Right lobe of liver (tissue), 4 donors: ENCODE results near the gene RCAN2.

Experiments used
- POLR2A ChIP-seq: fragments of 450-650 bp; IDR thresholded peaks from one replicate; pipeline ENCODE4 v1.6.1; 2017; ENCODE audit warnings: antibody characterized with exemption, mild to moderate bottlenecking
- TF ChIP-seq, protein P1 (sequence below), 4 donors: fragments of 200-600 bp in 3 of 4; fragments of 450-650 bp in 1 of 4; IDR thresholded peaks; one replicate each; pipeline versions ENCODE4 v1.5.1 to v1.8.0; 2016 to 2022; ENCODE audit warnings: antibody characterized with exemption in 4 of 4, mild to moderate bottlenecking in 2 of 4
- donor health status: DM: no; HTN: no; CAD: no.
- donor health status: DM: no; HTN: no; CAD: no.
- donor health status: DM: no; HTN: yes; CAD: no.

DNA sequence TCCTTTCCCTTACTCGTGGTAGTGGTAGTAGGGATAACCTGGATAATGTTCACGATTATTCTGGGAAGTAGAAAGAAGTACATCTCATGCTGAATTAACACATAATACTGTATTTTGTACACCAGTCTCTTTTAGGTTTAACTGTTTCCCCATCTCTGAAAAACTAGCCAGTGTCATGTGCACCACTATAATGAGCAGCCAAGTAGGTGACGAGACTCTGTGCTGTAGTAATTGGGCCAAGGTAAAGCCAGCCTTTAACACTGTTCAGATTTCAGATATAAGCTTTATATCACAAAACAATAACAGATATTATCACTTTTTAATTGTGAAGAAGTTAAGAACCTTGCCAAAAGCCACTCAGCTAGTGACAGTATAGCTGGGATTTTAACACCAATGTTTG, 219.5 kb downstream of the RCAN2 start:
- TF ChIP-seq, protein P1, sequence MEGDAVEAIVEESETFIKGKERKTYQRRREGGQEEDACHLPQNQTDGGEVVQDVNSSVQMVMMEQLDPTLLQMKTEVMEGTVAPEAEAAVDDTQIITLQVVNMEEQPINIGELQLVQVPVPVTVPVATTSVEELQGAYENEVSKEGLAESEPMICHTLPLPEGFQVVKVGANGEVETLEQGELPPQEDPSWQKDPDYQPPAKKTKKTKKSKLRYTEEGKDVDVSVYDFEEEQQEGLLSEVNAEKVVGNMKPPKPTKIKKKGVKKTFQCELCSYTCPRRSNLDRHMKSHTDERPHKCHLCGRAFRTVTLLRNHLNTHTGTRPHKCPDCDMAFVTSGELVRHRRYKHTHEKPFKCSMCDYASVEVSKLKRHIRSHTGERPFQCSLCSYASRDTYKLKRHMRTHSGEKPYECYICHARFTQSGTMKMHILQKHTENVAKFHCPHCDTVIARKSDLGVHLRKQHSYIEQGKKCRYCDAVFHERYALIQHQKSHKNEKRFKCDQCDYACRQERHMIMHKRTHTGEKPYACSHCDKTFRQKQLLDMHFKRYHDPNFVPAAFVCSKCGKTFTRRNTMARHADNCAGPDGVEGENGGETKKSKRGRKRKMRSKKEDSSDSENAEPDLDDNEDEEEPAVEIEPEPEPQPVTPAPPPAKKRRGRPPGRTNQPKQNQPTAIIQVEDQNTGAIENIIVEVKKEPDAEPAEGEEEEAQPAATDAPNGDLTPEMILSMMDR (IDR thresholded peaks at IDR 0.05) = no peak
- no peak for TF ChIP-seq POLR2A
